ENCODE results near the gene STBD1.
"Not testable (repeated sequence)": the region's sequence is repeated elsewhere in the genome, so short reads cannot be mapped to it uniquely, and the experiment has no call there.

STBD1 gene

DNA sequence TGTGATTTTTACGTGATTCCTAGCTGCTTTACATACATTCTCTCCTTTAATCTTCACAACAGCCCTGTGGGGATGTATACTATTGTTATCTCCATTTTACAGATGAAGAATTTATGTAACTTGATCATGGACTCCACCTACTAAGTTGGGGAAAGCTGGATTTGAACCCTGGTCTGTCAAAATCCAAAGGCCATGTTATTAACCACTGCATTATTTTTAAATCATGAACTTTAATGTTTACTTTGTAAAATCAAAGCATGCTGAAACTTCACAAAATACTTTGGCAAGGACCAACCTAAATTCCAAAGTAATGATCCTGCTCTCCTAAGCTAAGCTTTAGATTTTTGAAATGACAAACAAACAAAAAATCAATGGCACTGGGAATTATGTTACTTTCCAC is 28.9 kb upstream of the STBD1 start:
- Mint-ChIP-seq H3K4me3 (no peak overlapping the region), H3K27ac (no peak overlapping the region), H3K9me3 (no peaks in the 10 kb centered on the region), H3K36me3 (no peaks in the 10 kb centered on the region), H3K27me3 (peaks cover 13 to 28% of the 10 kb centered on the region in 2 donors), H3K4me1 (no peaks in the 10 kb centered on the region)
- no peak for ATAC-seq (replicated peaks)
- DNase-seq: no peak

DNA sequence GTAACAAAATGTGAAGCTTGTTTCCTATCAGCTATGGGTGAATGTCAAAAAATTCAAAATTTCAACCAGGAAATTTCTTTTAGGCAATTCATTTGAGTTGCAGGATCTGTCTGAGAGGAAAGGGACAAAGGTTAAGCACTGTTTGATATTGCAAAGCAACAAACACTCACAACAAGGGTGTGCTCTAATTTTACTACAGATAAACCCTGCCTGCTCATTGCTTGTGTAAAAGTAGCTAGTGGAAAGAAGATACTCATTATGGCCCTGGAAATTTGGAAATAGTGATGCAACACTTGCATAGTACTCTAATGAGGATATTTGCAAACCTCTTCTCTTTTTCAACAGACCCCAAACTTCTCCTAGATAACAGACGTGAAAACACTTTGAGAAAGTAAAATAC is 27.9 kb upstream of the STBD1 start:
- no peak for DNase-seq
- Mint-ChIP-seq H3K27me3 (peaks cover 13 to 21% of the 10 kb centered on the region in 2 donors), H3K9me3 (no peaks in the 10 kb centered on the region)

DNA sequence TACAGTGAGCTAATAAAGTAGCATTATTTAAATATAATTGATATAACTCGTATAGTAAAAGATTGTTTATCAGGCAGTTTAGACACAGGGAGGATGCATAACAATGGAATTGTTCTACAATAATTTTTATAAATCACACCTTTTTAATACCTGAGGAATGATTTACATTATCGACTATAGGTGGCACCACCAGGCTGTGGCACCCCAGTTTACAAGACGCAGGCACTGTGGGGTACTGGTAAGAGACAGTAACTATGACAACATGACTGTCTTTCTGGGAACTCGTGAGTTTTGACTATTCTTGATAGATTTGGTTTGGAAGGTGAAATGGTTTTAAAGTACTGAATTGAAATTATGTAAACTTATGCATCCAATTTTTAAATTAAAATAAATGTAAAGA is 27.1 kb upstream of the STBD1 start:
- no peak for ATAC-seq (replicated peaks)
- H3K27me3 Mint-ChIP-seq: peaks cover 13 to 20% of the 10 kb centered on the region in 2 donors
- no peak for DNase-seq
- no peaks in the 10 kb centered on the region for H3K36me3 Mint-ChIP-seq
- H3K27ac Mint-ChIP-seq: no peak overlapping the region
- no peaks in the 10 kb centered on the region for H3K4me1 Mint-ChIP-seq
- no peak overlapping the region for H3K4me3 Mint-ChIP-seq
- no peaks in the 10 kb centered on the region for H3K9me3 Mint-ChIP-seq

More for the DNA sequence above, 27.9 kb upstream of the STBD1 start:
- H3K27ac Mint-ChIP-seq: no peak overlapping the region
- ATAC-seq (replicated peaks): no peak
- no peaks in the 10 kb centered on the region for H3K36me3 Mint-ChIP-seq
- no peak overlapping the region for H3K4me3 Mint-ChIP-seq
- no peaks in the 10 kb centered on the region for H3K4me1 Mint-ChIP-seq

DNA sequence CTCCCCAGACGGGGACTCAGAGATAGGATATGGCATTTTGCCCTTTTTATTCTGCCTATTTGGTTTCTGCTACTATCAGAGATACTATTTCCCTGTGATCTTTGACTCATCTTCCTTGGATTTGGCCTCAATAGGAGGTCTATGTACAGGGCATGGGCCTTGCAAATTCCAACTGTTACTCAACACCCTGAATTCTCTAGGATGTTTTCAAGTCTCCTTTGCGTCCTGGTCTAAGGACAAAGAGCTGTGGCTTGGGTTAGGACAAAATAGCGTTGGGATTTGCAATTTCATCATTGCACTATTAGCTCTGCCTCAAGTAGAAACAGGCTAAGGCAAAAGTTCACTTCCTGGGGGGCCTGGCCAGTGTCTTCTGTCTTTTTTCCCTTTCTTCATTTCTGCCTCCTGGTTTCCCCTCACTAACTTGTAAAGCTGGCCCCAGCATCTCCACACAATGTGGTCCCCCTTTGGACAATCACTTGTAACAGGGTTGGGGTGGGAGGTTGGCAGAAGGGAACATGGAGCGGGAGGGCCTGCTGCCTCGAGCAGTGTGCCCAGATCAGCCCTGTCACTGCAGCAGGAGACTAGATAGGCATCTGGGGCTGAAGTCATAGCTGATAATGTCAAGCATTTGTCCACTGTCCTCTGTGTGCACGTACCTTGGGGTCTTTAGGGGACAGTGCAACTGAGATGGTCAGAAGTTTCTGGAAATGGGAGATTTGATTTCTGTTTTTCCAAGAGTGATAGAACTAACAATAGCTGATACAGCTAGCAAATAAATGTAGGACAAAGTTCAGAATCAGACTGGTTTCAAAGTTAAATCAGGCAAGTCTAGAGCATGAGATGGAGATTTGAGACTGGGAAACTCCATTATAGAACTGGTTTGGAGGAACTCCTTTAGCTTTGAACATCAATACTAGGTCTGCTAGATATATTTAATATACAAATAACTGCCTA is 25.8 kb upstream of the STBD1 start:
- Mint-ChIP-seq H3K27me3 (peaks cover 4 to 10% of the 10 kb centered on the region in 2 donors), H3K27ac (no peak overlapping the region), H3K36me3 (no peaks in the 10 kb centered on the region), H3K4me3 (no peak overlapping the region), H3K9me3 (no peaks in the 10 kb centered on the region), H3K4me1 (no peaks in the 10 kb centered on the region)
- ATAC-seq (replicated peaks) (no peak), DNase-seq (no peak)

DNA sequence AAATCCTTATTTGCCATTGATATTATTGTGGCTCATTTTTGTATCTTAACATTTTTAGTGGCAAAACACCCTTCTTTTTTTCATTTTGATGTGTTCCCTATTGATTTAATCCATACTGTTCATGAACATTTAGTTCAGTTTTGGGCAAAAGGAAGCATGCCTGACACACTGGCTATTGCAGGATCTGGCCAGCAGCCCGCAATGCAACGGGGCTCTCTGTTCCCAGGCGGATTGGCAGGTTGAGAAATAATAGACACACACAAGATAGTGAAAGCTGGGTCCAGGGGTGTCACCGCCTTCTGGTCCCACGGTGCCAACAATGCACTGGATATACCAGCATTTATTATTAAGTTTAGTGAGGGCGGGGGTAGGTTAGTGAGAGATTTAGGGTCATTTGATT is 24.9 kb upstream of the STBD1 start:
- H3K4me3 Mint-ChIP-seq; H3K4me1 Mint-ChIP-seq; ATAC-seq (replicated peaks): not testable (repeated sequence)

DNA sequence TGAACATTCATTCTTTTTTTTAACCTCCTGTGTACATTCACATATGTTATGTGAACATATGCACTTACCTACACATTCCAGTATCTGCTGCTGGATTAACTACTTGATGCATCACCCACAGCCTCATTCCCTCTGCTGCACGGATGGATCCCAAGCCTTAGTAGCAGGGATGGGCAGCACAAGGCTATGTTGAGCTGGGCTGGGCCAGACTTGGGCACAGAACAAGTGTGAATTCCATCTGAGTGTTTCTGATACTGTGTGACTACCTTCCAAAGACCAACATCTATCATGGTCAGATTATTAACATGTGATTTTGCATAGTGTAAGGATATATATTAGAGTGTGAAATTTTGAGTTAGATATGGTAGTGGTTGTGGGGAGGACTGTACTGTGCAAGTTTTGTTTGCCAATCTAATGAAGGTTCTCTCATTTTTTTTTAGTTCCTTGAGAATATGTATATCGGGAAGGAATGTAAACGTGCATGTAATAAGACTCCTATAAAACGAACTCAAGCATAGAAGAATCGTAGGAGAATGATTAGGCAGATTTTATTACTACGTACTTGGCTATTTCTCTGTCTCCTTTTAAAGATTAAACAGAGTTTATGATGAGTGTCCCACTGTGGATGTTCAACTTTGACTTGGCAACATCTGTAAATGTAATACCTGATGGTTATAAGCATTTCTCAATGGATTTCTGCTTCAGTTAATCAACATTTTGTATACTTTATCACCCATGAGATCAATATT is 23.4 kb upstream of the STBD1 start:
- Mint-ChIP-seq H3K27ac (no peak overlapping the region), H3K36me3 (no peaks in the 10 kb centered on the region), H3K9me3 (peaks cover 0 to 2% of the 10 kb centered on the region in 2 donors), H3K27me3 (peaks cover 13 to 21% of the 10 kb centered on the region in 2 donors), H3K4me1 (no peaks in the 10 kb centered on the region), H3K4me3 (no peak overlapping the region)
- DNase-seq (no peak), ATAC-seq (replicated peaks) (no peak)

More for the DNA sequence above, 24.9 kb upstream of the STBD1 start:
- not testable (repeated sequence) for H3K27ac Mint-ChIP-seq, H3K36me3 Mint-ChIP-seq, H3K9me3 Mint-ChIP-seq, H3K27me3 Mint-ChIP-seq, DNase-seq

DNA sequence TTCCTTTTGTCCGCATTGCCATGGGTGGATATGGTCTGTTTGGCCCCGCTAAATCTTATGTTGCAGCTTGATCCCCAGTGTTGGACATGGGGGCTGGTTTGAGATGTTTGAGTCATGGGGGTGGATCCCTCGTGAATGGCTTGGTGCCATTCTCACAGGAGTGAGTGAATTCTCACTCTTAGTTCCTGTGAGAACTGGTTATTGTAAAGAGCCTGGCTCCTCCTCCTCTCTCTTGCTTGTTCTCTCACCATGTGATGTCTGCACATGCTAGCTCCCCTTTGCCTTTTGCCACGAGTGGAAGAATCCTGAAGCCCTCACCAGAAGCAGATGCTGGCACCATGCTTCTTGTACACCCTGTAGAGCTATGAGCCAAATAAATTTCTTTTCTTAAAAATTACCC is 22.6 kb upstream of the STBD1 start:
- Mint-ChIP-seq H3K36me3 (no peaks in the 10 kb centered on the region), H3K27ac (no peak overlapping the region), H3K27me3 (peaks cover 14 to 21% of the 10 kb centered on the region in 2 donors), H3K9me3 (peaks cover 0 to 2% of the 10 kb centered on the region in 2 donors), H3K4me1 (no peaks in the 10 kb centered on the region), H3K4me3 (no peak overlapping the region)
- DNase-seq: no peak
- ATAC-seq (replicated peaks): no peak

- not testable (repeated sequence) for DNase-seq; ATAC-seq (replicated peaks)
Measured at GRCh38 chr4:76287811-76288210, 18.7 kb upstream of the STBD1 start.

DNA sequence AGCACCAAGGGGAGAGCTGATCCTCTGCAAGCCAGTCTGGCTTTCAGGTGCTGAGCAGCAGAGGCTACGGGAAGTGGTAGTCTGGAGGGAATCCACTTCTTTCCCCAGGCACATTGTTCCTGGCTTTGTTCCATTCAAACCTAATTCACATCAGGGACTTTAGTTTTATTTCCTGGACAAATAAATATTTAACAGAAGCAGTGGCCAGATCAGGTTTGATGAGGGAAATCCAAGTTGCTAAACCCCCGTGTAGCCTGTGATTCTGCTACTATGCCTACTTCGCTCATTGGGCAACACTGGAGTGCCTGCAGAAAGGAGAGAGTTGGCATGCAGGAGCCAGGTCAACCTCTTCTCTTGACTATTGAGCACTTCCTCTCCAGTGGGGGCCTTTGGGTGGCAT is 13.8 kb upstream of the STBD1 start:
- ATAC-seq (replicated peaks) (no peak), DNase-seq (no peak)
- H3K27ac Mint-ChIP-seq: no peak overlapping the region
- H3K9me3 Mint-ChIP-seq: peaks cover 0 to 4% of the 10 kb centered on the region in 2 donors
- H3K36me3 Mint-ChIP-seq: peaks cover 0 to 3% of the 10 kb centered on the region in 2 donors
- no peak overlapping the region for H3K4me3 Mint-ChIP-seq
- no peaks in the 10 kb centered on the region for H3K4me1 Mint-ChIP-seq
- peaks cover 19 to 23% of the 10 kb centered on the region in 2 donors for H3K27me3 Mint-ChIP-seq

More at GRCh38 chr4:76287811-76288210, 18.7 kb upstream of the STBD1 start:
- H3K4me3 Mint-ChIP-seq, H3K4me1 Mint-ChIP-seq, H3K9me3 Mint-ChIP-seq, H3K36me3 Mint-ChIP-seq, H3K27ac Mint-ChIP-seq: not testable (repeated sequence)
- peaks cover 24 to 35% of the 10 kb centered on the region in 2 donors for H3K27me3 Mint-ChIP-seq

DNA sequence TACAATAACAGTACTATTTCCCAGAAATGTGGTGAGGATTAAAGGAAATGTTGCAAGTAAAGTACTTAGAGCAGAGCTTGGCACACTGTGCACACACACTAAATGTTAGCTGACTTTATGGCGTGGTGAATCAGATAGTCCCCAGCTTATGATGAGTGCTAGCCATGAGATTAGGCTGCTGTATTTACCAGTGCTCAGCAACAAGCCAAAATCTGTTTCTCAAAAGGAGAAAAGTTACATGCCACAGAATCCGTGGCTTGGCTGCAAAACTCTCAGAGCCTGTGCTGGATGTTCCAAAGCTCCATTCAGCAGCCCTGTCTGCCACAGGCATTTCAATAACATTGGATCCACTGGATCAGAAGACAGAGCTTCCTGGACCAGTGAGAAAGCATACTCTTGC is 12.8 kb upstream of the STBD1 start:
- no peak overlapping the region for H3K27ac Mint-ChIP-seq
- peaks cover 5 to 10% of the 10 kb centered on the region in 2 donors for H3K9me3 Mint-ChIP-seq
- DNase-seq (no peak), ATAC-seq (replicated peaks) (no peak)
- H3K4me1 Mint-ChIP-seq: no peaks in the 10 kb centered on the region
- no peak overlapping the region for H3K4me3 Mint-ChIP-seq
- H3K27me3 Mint-ChIP-seq: peaks cover 15 to 20% of the 10 kb centered on the region in 2 donors
- H3K36me3 Mint-ChIP-seq: peaks cover 0 to 5% of the 10 kb centered on the region in 2 donors

DNA sequence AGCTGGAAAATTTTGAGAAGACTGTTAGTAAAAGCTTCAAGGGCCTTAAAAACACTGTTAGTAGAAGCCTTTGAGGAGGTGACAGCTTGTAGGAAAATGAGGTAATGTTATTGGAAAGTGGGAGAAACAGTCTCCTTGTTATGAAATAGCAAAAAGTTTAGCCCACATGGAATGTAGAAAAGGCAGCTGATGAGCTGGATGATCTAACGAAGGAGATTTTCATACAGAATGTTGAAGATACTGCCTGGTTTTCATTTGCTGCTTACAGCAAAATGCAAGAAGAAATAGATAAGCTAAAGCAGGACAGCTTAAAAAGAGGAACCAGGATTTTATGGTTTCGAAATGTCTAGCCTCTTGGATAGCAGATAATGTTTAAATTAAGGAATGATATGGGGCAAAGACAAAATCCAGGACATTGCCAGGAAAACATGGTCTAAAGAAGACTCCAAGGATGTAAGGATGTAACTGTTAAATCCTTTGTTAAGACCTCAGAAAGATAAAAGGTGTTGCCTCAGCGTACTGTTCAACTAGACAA is 10.2 kb upstream of the STBD1 start:
- Mint-ChIP-seq H3K9me3 (peaks cover 5 to 10% of the 10 kb centered on the region in 2 donors), H3K27ac (no peak overlapping the region), H3K4me1 (peaks cover 4% of the 10 kb centered on the region in 2 donors), H3K36me3 (peaks cover 0 to 5% of the 10 kb centered on the region in 2 donors), H3K4me3 (no peak overlapping the region), H3K27me3 (peaks cover 5 to 10% of the 10 kb centered on the region in 2 donors)
- DNase-seq (no peak), ATAC-seq (replicated peaks) (no peak)

DNA sequence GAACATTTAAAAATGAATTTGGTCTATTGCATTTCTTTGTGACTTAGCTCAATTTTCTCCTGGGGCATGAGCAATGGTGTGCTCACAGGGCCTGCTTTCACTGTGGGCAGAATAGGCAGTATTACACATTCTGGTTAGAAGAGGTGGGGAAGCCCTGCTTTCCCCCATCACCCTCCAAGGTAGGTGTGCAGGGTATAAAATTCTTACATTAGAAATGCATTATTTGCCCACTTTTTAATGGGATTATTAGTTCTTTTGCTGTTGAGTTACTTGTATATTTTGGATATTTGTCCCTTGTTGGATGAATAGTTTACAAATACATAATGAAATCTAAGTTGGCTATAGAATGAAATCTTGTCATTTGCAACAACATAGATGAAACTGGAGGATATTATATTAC is 8.3 kb upstream of the STBD1 start:
- Mint-ChIP-seq H3K4me1 (peaks cover 6 to 8% of the 10 kb centered on the region in 2 donors), H3K36me3 (peaks cover 0 to 5% of the 10 kb centered on the region in 2 donors), H3K27ac (no peak overlapping the region), H3K9me3 (peaks cover 5 to 10% of the 10 kb centered on the region in 2 donors), H3K4me3 (no peak overlapping the region), H3K27me3 (peaks cover 8 to 13% of the 10 kb centered on the region in 2 donors)
- no peak for DNase-seq
- no peak for ATAC-seq (replicated peaks)

DNA sequence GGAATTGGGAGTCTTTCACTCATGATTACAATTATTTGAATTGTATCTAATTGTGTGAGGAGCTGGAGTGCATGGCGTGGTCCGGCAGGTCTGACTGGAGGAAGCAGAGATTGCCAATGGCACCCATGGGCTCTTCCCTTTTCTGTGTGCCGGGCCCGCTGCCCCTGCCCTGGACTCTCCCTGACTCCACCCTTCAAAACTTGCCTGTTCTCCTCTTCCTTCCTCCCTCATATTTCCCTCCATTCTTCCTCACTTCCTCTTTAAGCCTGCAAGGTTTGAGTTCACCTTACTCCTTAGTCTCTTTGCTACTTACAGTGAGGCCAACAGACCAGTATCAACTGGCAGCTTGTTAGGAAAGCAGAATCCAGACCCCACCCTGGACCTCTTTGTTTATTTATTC is 6.5 kb upstream of the STBD1 start:
- DNase-seq (no peak), ATAC-seq (replicated peaks) (no peak)
- H3K27ac Mint-ChIP-seq: no peak overlapping the region
- peaks cover 12 to 23% of the 10 kb centered on the region in 2 donors for H3K27me3 Mint-ChIP-seq
- peaks cover 5 to 10% of the 10 kb centered on the region in 2 donors for H3K9me3 Mint-ChIP-seq
- no peak overlapping the region for H3K4me3 Mint-ChIP-seq
- peaks cover 10 to 11% of the 10 kb centered on the region in 2 donors for H3K4me1 Mint-ChIP-seq
- peaks cover 0 to 5% of the 10 kb centered on the region in 2 donors for H3K36me3 Mint-ChIP-seq

- peaks cover 18 to 35% of the 10 kb centered on the region in 2 donors for H3K27me3 Mint-ChIP-seq
- H3K4me3 Mint-ChIP-seq: no peak overlapping the region
Measured at GRCh38 chr4:76301068-76301774, 5.3 kb upstream of the STBD1 start.

More at GRCh38 chr4:76301068-76301774, 5.3 kb upstream of the STBD1 start:
- peaks cover 5 to 10% of the 10 kb centered on the region in 2 donors for H3K9me3 Mint-ChIP-seq
- no peak overlapping the region for H3K27ac Mint-ChIP-seq
- H3K36me3 Mint-ChIP-seq: peaks cover 0 to 5% of the 10 kb centered on the region in 2 donors
- ATAC-seq (replicated peaks) (peak; percentile 89 to 91), DNase-seq (peak; percentile 13)
- H3K4me1 Mint-ChIP-seq: peaks cover 12 to 19% of the 10 kb centered on the region in 2 donors

Measured in stimulated activated naive B cell treated with anti-CD40 and anti-IgM and Interleukin-4, amounts not matched to agents 10 μg/mL and 1 μg/mL and 100 μg/mL, for 72 hours (primary cell).